HG03095 (cell line): ENCODE measurements around the gene LRRC42.

Experiments used
- ATAC-seq: cut with Tn5 transposase; IDR thresholded peaks from one replicate; pipeline ENCODE4 v1.9.1; 2021; ENCODE audit warnings: moderate library complexity; ENCODE audit not compliant: unreplicated experiment

Gene LRRC42

GRCh38 chr1:53946252-53947171, at the start of gene LRRC42:
TSS of gene LRRC42 (plus strand) at chr1:53946350. CDS start at chr1:53952000, 5,650 bp downstream.
- ATAC-seq = peak; percentile 62

GRCh38 chr1:53896635-53897229, 49.4 kb upstream of the LRRC42 start:
- no peak for ATAC-seq

- ATAC-seq = no peak
Measured at GRCh38 chr1:53899206-53899628, 46.9 kb upstream of the LRRC42 start.

GRCh38 chr1:53899708-53900107, 46.4 kb upstream of the LRRC42 start:
- ATAC-seq = no peak

GRCh38 chr1:53902235-53903138, 43.7 kb upstream of the LRRC42 start:
- no peak for ATAC-seq

- ATAC-seq = no peak
Measured at GRCh38 chr1:53905509-53905908, 40.6 kb upstream of the LRRC42 start.

GRCh38 chr1:53906121-53906520, 40.0 kb upstream of the LRRC42 start:
- ATAC-seq = no peak

GRCh38 chr1:53909946-53910345, 36.2 kb upstream of the LRRC42 start:
- ATAC-seq = no peak

GRCh38 chr1:53911442-53911841, 34.7 kb upstream of the LRRC42 start:
- ATAC-seq = no peak

GRCh38 chr1:53913352-53914033, 32.7 kb upstream of the LRRC42 start:
- no peak for ATAC-seq

GRCh38 chr1:53918343-53918742, 27.8 kb upstream of the LRRC42 start:
- ATAC-seq = no peak

GRCh38 chr1:53919675-53920066, 26.5 kb upstream of the LRRC42 start:
- ATAC-seq = no peak

GRCh38 chr1:53927376-53927881, 18.7 kb upstream of the LRRC42 start:
- ATAC-seq = no peak

GRCh38 chr1:53929246-53929960, 16.7 kb upstream of the LRRC42 start:
- no peak for ATAC-seq

- no peak for ATAC-seq
Measured at GRCh38 chr1:53930932-53931331, 15.2 kb upstream of the LRRC42 start.

- no peak for ATAC-seq
Measured at GRCh38 chr1:53931523-53931922, 14.6 kb upstream of the LRRC42 start.

- ATAC-seq = no peak
Measured at GRCh38 chr1:53934170-53934765, 11.9 kb upstream of the LRRC42 start.

GRCh38 chr1:53936430-53936829, 9.7 kb upstream of the LRRC42 start:
- ATAC-seq = no peak

- ATAC-seq = no peak
Measured at GRCh38 chr1:53938136-53938830, 7.9 kb upstream of the LRRC42 start.
